T follicular helper cell (primary cell): ENCODE measurements around the gene FNDC1.
"Not testable (repeated sequence)": the region's sequence is repeated elsewhere in the genome, so short reads cannot be mapped to it uniquely, and the experiment has no call there.

Experiments
- DNase-seq: peaks from one replicate; pipeline ENCODE4 v3.0.0-alpha.2; 2020; ENCODE audit warnings: low read depth

The FNDC1 gene

GRCh38 chr6:159256128-159256527, 86.9 kb downstream of the FNDC1 start:
- DNase-seq = no peak

- DNase-seq = no peak
These were observed 88.6 kb downstream of the FNDC1 start for GRCh38 chr6:159257846-159258245.

GRCh38 chr6:159259441-159260125, 90.4 kb downstream of the FNDC1 start:
- DNase-seq = no peak

GRCh38 chr6:159260208-159260607, 91.0 kb downstream of the FNDC1 start:
- DNase-seq = no peak

- no peak for DNase-seq
These were observed 92.8 kb downstream of the FNDC1 start for GRCh38 chr6:159261995-159262394.

- no peak for DNase-seq
These were observed 93.4 kb downstream of the FNDC1 start for GRCh38 chr6:159262586-159262985.

- DNase-seq = no peak
These were observed 98.0 kb downstream of the FNDC1 start for GRCh38 chr6:159267165-159267564.

GRCh38 chr6:159268511-159268910, 99.3 kb downstream of the FNDC1 start:
- no peak for DNase-seq

GRCh38 chr6:159271257-159271656, 102.1 kb downstream of the FNDC1 start:
- DNase-seq = no peak

GRCh38 chr6:159278626-159279025, 109.4 kb downstream of the FNDC1 start:
- no peak for DNase-seq

- no peak for DNase-seq
These were observed 110.6 kb downstream of the FNDC1 start for GRCh38 chr6:159279790-159280277.

GRCh38 chr6:159282421-159282820, 113.2 kb downstream of the FNDC1 start:
- DNase-seq = no peak

- DNase-seq = not testable (repeated sequence)
These were observed 115.5 kb downstream of the FNDC1 start for GRCh38 chr6:159284661-159285060.

GRCh38 chr6:159298840-159299239, 129.6 kb downstream of the FNDC1 start:
- DNase-seq = no peak

- no peak for DNase-seq
These were observed 130.4 kb downstream of the FNDC1 start for GRCh38 chr6:159299566-159299965.

- no peak for DNase-seq
These were observed 132.1 kb downstream of the FNDC1 start for GRCh38 chr6:159301277-159301676.

GRCh38 chr6:159301810-159302593, 132.8 kb downstream of the FNDC1 start:
- DNase-seq = no peak

GRCh38 chr6:159302594-159302992, 133.4 kb downstream of the FNDC1 start:
- DNase-seq = no peak

GRCh38 chr6:159303159-159303558, 134.0 kb downstream of the FNDC1 start:
- no peak for DNase-seq

GRCh38 chr6:159303784-159304183, 134.6 kb downstream of the FNDC1 start:
- no peak for DNase-seq

GRCh38 chr6:159304641-159305040, 135.4 kb downstream of the FNDC1 start:
- no peak for DNase-seq

GRCh38 chr6:159305159-159305558, 136.0 kb downstream of the FNDC1 start:
- DNase-seq = no peak

GRCh38 chr6:159305804-159306537, 136.8 kb downstream of the FNDC1 start:
- DNase-seq = no peak
